Activated gamma-delta T cell (primary cell): Measurements from ENCODE around the gene ZNF276.
"Not testable (repeated sequence)": the region's sequence is repeated elsewhere in the genome, so short reads cannot be mapped to it uniquely, and the experiment has no call there.

Source experiments
- DNase-seq: peaks from one replicate; lab custom pipeline; 2025; lab: John Stamatoyannopoulos, UW

Gene ZNF276

DNA sequence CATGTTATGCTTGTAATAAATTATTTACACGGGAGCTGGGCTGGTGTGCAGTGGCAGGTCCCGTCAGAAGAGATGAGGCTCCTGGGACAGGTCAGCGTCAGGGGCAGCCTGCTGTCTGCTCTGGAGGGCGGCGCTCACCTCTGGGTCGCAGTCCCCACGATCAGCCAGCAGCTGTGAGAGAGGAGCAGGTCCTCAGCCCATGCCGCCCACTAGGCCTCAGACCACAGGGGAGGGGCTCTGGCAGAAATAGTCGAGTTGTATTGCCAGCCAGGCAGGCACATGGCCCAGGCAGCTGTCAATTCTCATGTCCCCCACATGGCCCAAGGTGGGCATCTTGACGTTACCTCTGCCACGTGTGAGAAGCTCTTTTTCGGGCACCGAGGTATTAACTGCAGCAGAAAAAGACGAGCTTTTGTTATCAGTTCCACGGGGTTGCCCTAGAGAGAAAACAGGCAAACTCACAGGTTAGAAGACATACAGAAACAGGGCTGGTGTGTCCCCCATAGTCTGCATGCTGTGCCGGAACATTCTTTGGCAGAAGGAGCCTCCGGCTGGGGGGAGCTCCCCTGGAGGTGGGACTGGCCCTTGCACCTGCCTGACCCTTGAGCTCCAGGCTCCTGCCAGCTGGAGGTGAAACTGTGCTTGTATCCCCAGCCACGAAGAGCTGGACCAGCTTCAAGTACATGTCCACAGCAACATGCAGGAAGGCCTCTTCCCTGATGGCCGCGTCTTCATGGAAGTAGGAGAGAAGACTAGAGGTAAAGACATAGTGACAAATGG is 17.4 kb downstream of the ZNF276 start:
- no peak for DNase-seq

DNA sequence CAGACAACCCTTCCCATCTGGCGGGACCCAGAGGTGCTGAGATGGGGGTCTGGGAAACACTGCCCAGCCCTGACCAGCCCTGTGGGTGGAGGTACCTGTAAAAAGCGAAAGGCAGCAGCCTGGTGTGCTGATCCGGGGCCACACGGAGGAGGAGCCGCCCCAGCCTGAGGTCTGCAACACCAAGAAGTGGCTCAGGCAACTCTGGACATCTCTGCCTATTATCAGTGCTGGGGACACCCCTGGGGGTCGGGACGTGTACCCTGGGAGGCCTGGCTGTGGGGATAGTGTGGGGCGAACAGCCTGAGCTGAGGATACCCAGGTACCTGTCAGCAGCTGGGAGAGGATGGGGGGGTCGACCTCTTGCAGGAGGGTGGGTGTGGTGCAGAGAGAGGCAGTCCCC is 18.0 kb downstream of the ZNF276 start:
- no peak for DNase-seq

DNA sequence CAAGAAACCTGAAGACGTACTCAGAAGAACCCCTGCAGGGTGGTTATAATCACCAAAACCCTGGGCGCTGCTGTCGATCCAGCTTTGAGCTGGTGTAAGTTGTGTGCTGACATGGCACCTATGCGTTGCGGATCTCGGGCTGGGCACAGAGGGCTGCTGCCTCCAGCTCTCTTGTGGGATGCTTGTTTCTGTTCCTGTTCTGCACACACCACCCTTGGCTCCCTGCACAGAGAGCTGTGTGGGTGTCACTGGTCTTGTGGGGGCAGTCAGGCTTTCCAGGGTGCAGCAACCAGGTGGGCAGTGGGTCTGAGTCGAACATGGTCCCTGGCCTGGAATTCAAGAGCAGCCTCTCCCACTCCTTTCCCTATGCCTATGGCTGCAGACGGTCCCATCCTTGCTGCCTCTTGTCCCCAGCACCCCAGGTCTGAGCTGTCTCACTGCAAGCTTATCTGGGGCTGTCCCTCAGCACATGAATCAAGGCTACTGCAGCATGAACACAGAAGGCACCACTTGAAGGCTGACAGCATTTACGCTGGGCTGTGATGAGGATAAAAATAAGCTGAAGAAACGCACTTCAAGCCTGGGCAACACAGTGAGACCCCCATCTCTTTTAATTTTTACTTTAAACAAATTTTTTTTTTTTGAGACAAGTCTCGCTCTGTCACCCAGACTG is 20.1 kb downstream of the ZNF276 start:
- no peak for DNase-seq

DNA sequence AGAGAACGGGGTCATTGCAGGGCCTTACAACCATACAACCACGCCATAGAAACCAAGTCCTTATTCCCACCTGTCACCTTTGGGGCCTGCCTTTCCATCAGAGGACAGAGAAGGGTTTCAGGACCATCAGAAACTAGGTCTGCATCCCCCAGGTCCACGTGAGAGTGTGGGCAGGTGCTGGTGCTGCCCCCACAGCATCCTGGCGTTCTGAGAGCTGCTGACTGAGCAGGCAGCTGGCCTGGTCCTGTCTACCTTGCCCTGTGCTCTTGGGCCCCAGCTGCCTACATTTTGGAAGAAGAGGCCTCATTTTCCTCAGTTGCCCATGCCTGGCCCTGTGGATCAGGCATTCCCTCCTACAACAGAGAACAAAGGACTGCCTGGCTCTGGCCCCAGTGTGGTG is 21.6 kb downstream of the ZNF276 start:
- no peak for DNase-seq

DNA sequence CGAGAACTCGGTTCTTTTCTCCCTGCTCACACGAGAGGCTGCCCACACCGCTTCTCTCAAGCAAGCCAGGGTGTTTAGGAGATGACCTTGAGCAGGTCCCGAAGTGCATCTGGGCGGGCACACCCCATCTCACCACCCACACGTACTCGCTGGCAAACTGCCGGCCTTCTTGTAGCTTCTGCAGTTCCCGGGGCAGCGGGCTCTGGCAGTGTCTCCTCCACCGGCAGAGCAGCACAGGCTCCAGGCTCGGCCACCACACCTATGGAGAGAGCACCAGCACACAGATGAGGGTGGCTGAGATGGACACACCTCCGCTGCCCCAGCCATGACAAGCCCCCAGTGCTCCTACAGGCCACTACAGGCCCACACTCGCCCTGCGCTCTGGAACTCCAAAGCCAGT is 23.5 kb downstream of the ZNF276 start:
- no peak for DNase-seq

DNA sequence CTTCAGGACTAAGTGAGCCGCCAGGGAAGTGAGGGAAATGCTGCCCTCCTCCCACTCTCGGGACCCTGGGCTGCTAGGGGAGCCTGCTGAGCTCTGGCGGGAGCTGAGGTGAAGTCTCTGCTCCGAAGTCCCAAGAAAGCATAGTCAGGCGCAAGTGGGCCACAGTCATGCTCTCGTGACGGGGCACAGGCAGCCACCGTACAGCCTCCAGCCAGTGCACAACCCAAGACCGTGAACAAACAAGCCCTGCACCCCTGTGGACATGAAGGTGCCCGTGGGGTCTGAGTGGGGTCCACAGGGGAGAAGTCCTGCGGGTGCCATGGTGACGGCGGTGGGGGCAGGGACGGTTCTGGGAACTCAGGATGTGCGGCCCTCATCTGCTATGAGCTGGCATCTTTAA is 24.7 kb downstream of the ZNF276 start:
- no peak for DNase-seq

DNA sequence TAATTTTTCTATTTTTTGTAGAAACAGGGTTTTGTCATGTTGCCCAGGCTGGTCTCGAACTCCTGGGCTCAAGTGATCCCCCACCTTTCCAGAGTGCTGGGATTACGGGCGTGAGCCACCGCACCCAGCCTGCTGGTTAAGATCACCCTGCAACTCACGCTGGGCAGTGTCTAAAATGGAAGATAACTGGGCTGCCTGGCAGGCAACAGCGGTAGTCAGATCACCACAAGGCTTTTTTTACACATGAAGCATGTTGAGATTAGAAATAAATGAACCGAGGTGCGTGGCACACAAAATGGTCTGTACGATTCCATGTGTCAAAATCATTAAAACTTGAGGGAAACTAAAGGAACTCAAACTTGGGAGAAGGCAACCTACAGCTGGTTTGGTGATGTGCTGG is 26.7 kb downstream of the ZNF276 start:
- no peak for DNase-seq

DNA sequence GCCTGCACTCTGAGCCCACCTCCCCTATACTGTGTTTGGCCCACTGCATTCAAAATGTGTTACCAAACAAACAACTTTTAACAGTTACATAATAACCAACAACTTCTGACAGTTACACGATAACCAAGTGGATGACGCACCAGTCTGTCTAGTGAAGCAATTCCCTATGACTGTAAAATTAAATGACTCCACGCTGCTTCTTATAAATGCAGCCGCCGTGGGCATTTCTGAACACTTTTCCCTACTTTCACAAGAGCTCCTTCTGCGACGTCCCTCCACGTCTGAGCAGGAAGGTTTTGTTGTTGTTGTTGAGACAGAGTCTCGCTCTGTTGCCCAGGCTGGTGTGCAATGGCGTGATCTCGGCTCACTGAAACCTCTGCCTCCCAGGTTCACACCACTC is 27.6 kb downstream of the ZNF276 start:
- no peak for DNase-seq

DNA sequence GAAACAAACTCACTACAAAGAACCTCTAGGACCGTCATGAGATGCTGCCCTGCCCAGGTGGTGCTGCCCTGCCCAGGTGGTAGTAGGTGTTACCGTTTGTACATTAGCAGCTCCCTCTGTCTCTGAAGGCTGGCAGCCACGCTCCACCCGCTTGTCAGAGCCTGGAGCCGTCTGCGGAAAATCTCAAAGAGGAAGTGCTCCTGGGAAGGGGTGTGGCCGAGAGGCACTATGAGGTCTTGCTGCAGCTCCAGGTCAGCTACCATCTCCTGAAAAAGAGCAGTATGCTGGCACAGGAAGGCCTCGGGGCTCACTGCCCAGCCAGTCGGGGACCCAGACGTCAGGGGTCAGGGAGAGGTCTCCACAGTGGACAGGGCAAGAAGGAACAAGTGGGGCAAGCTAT is 28.3 kb downstream of the ZNF276 start:
- no peak for DNase-seq

DNA sequence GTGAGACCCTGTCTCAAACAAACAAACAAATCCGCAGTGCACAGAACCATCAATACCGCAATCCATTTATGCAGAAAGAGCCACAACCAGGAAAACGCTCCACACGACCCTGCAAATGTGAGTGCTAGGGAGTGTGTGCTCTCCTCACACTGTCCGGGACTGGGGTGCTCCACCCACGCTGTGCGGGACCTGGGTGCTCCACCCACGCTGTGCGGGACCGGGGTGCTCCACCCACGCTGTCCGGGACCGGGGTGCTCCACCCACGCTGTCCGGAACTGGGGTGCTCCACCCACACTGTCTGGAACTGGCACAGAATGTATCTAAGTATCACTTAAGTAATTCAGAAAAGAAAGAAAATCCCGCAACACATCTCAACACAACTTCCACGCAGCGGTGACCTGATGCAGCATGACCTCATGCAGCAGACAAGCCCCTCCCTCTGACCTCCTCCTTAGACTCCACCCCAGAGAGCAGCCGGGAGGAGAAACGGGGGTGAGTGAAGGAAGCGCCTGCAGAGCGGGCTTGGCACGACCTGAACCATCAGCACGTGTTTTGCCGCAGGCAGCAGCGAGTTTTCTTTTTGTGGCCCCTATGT is 38.5 kb downstream of the ZNF276 start:
- no peak for DNase-seq

DNA sequence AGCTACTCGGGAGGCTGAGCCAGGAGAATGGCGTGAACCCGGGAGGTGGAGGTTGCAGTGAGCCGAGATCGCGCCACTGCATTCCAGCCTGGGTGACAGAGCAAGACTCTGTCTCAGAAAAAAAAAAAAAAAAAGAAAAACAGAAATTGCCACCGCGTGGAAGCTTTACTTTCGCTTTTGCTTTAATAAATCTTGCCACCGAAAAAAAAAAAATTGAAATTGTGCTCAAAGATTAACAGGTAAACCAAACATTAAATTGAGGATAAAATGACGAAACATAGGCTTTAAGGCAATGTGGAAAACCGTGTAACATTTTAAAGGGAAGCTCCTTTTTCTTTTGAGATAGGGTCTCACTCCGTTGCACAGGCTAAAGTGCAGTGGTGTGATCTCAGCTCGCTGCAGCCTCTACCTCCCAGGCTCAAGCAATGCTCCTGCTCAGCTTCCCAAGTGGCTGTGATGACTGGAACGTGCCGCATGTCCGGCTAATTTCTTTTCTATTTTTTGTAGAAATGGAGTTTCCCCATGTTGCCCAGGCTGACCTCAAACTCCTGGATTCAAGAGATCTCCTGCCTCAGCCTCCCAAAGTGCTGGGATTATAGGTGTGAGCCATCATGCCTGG is 40.1 kb downstream of the ZNF276 start:
- DNase-seq = no peak

DNA sequence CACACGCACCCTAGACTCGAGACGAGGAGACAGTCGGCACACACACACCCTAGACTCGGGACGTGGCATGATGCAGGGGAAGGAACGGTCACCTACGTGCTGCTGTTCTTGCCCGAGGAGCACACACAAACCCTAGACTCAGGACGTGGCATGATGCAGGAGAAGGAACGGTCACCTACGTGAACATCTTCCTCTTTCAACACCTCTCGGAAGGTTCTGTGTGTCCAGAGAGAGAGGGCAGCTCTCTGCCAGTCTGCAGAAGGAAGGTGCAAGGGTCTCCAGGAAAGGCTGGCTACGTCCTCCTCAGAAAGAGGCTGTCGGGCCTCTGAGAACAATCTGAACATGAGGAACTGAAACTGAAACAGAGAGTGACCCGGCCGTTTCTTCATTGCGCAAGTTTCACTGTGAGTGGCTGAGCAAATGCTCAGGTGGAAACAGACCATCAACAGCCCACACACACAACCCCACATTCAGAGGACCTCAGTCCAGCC is 43.4 kb downstream of the ZNF276 start:
- DNase-seq = no peak

DNA sequence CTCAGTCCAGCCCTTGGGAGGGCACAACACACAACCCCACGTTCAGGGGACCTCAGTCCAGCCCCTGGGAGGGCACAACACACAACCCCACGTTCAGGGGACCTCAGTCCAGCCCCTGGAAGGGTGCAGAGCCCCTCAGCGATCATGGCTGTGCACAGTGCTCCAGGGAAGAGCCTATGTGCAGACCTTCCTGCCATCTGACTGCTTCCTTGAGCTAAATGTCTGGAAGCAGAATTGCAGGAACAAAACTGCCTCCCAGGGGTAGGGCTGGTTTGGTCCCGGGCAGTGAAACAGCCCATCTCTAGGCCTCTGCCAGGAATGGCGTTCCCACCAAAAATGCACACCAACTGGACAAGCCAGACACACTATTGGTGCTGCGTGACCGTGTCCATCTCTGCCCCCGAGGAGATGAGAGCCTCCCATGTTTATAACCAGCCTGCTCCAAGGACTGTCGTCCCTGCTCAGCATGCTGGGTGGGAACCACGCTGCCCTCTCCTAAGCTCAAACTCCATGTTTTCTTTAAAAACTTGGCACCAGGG is 44.0 kb downstream of the ZNF276 start:
- DNase-seq = no peak

DNA sequence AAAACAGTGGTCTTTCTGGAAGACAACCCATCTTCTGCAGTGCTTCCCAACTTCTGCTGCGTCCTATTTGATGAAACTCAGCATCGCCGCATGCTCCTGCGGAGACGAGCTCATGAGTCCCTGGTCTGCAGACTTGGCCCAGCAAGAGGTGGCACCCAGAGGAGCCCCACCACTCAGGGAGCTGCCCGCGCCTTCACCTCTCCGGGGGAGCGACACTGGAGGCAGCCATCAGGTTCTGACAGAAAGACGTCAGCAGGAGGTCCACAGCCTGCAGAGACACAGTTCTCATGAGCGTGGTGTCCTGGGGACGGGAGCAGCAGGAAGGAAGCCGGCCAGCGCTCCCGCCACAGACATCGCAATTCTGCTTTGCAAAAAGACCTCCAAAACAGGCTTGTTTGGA is 49.0 kb downstream of the ZNF276 start:
- DNase-seq = no peak

DNA sequence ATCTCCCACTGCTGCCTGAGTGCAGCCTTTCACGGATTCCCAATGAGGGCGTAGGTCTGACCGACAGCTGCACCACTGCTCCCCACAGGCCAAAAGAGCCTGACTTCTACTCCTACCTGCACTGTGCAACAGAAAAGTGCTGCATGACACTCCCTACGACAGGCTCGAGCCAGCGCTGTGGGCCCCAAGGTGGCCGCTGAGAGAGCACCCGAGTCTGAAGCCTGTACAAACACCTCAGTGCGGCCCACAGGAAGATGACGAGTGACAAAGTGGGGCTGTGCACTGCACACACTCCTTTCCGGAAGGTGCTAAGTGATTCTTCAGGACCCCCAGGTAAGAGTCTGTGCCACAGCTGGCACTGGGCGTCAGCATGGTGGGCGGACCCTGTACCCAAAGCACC is 53.9 kb downstream of the ZNF276 start:
- DNase-seq = no peak

DNA sequence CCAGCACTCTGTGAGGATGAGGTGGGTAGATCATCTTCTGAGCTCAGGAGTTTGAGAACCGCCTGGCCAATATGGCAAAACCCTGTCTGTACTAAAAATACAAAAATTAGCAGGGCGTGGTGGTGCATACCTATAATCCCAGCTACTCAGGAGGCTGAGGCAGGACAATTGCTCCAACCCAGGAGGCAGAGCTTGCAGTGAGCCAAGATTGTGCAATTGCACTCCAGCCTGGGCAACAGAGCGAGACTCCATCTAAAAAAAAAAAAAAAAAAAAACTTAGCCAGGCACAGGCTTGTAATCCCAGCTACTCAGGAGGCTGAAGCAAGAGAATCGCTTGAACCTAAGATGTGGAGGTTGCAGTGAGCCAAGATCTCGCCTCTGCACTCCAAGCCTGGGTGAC is 56.9 kb downstream of the ZNF276 start:
- not testable (repeated sequence) for DNase-seq

DNA sequence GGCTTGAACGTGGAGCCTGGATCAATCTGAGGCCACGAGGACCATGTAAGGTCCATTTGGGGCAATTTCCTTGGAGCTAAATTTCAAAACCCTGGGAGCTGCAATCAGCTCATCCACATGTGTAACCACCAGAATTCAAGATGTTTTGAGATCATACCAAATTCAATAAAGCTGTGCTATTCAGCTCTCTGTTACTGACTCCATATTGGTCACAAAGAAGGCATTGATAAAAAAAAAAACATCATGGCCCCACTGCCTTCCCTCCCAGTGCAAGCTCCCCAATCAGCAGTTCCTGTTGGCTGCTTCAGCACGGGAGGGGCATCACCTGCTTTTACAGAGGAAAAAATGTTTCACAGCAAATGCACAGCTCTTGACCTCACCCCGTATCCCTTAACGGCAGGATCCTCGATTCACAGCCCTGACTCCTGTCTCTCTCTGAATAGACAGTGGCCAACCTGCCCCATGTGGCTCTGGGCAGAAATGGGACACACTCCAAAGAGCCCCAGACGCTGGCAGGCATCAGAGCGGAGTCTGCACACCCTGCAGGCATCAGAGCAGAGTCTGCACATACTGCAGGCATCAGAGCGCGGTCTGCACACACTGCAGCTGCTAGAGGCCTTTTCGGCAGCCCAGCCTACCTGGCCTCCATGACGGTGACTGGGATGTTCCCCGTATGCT is 58.0 kb downstream of the ZNF276 start:
- DNase-seq = no peak

DNA sequence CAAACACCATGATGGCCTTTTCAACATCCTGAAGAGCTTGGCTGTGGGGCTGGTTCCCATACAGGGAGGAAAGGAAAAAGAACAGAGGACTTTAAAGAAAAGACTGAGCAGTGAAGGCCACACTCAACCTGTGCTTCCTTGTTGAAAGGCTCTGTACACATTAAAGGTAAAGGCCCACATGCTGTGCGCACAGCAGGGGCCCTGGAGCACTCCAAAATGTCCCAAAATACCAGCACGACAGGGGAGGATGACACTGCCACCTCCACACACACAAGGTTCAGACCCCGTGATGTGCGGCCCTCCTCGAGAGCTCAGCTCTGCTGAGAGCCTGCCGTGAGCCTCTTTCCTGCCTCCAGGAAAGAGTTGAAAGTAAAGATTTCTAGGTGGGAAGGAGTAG is 58.6 kb downstream of the ZNF276 start:
- DNase-seq = no peak

DNA sequence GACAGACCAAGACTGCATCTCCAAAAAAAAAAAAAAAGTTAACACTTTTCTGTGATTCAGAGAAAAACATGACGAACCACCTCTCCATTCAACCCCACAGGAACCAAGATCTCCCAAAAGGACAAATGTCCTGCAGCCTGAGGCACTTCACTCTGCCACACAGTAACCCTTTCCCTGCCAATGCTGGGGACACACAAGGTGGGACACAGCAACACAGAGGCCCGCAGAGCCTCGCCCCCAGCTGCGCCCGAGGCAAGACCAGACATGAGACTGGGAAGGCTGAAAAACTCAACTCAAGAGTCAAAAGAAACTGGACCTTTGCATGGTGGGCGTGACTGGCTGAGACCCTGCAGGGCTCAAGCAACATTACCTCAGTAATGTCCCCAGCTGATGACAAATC is 61.2 kb downstream of the ZNF276 start:
- DNase-seq = no peak

DNA sequence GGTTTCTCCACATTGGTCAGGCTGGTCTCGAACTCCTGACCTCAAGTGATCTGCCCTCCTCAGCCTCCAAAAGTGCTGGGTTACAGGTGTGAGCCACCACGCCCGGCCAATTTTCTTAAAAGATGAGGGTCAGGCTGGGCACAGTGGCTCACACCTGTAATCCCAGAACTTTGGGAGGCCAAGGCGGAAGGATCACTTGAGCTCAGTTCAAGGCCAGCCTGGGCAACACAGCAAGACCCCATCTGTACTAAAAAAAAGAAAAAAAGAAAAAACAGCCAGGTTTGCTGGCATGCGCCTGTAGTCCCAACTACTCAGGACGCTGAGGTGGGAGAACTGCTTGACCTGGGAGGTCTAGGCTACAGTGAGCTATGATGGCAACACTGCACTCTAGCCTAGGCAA is 62.6 kb downstream of the ZNF276 start:
- not testable (repeated sequence) for DNase-seq

DNA sequence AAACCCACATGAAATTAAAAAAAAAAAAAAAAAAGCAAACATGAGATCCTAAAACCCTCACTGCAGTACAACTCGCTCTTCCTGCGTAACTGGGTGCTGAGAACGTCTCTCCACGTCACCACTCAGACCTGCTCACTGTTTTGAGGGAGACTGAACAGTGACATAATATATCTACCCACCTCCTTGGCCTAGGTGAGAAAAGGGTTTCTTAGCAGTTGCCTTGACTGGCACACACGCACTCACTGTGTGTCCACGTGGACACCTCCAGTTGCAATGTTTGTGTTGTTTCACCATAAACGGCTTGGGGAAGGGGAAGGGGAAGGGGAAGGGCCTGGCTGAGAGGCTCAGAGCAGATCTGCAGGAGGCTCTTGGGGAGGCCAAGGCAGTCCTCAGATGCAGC is 63.1 kb downstream of the ZNF276 start:
- DNase-seq = no peak
